SU-DHL-6 (cell line): Measurements from ENCODE around the gene ELF2.

Source experiments
- H2AFZ ChIP-seq: fragments of 200-600 bp; sonication (generic); 2 replicates; pipeline ENCODE4 v1.6.1; 2014; ENCODE audit warnings: low read depth, mild to moderate bottlenecking, moderate library complexity, mixed read lengths, antibody characterized with exemption, low read length; ENCODE audit not compliant: severe bottlenecking
- H3F3A ChIP-seq: fragments of 200-600 bp; shearing (Covaris generic); 2 replicates; pipeline ENCODE4 v1.6.0; 2016; ENCODE audit warnings: antibody characterized with exemption, mild to moderate bottlenecking; ENCODE audit not compliant: insufficient read depth
- H3K27ac ChIP-seq: fragments of 200-600 bp; sonication (generic); 2 replicates; pipeline ENCODE4 v1.5.1; 2016; ENCODE audit warnings: low read depth, mild to moderate bottlenecking, low read length, moderate library complexity, mixed read lengths
- H3K27me3 ChIP-seq: fragments of 200-600 bp; sonication (generic), shearing (Covaris generic); 2 replicates; pipeline ENCODE4 v1.6.0; 2014; ENCODE audit warnings: mild to moderate bottlenecking, low read length
- H3K36me3 ChIP-seq: fragments of 200-600 bp; sonication (generic); 2 replicates; pipeline ENCODE4 v1.6.1; 2014; ENCODE audit warnings: mild to moderate bottlenecking, low read length, mixed read lengths
- H3K4me2 ChIP-seq: fragments of 300-600, 200-600 bp; shearing (Covaris generic), sonication (generic); 2 replicates; pipeline ENCODE4 v1.6.0; 2014; ENCODE audit warnings: low read length, low read depth, mild to moderate bottlenecking; ENCODE audit not compliant: poor library complexity, severe bottlenecking
- H3K4me3 ChIP-seq: fragments of 200-600 bp; sonication (generic); 2 replicates; pipeline ENCODE4 v1.5.1; 2014; ENCODE audit warnings: antibody characterized with exemption, low read length, mild to moderate bottlenecking, mixed read lengths; ENCODE audit not compliant: insufficient read depth, poor library complexity, severe bottlenecking
- H3K79me2 ChIP-seq: fragments of 200-600 bp; sonication (generic); 2 replicates; pipeline ENCODE4 v1.6.1; 2014; ENCODE audit warnings: mild to moderate bottlenecking, low read length, moderate library complexity; ENCODE audit not compliant: insufficient read depth
- H3K9ac ChIP-seq: fragments of 200-600 bp; sonication (generic); 2 replicates; pipeline ENCODE4 v1.7.0; 2014; ENCODE audit warnings: mild to moderate bottlenecking, low read length
- H3K9me2 ChIP-seq: fragments of 200-600 bp; sonication (generic); replicated peaks from 2 replicates; pipeline ENCODE4 v1.6.1; 2014; ENCODE audit warnings: low read length; ENCODE audit not compliant: insufficient read depth
- H3K9me3 ChIP-seq: fragments of 200-600 bp; sonication (generic); 2 replicates; pipeline ENCODE4 v1.6.1; 2014; ENCODE audit warnings: low read length, mixed read lengths; ENCODE audit not compliant: insufficient read depth
- H4K20me1 ChIP-seq: fragments of 200-600 bp; sonication (generic); 2 replicates; pipeline ENCODE4 v1.6.1; 2014; ENCODE audit warnings: low read depth, mild to moderate bottlenecking, antibody characterized with exemption, low read length, moderate library complexity, mixed read lengths
- CTCF ChIP-seq: fragments of 200-600 bp; sonication (generic); IDR thresholded peaks from one replicate; pipeline ENCODE4 v1.5.1; 2017; ENCODE audit warnings: antibody characterized with exemption, mild to moderate bottlenecking, low read length, moderate library complexity; ENCODE audit not compliant: insufficient read depth, poor library complexity, severe bottlenecking
- EZH2phosphoT487 ChIP-seq: fragments of 200-600 bp; sonication (generic), shearing (Covaris generic); conservative IDR thresholded peaks from 2 replicates; pipeline ENCODE4 v1.6.1; 2018; ENCODE audit warnings: mild to moderate bottlenecking, antibody characterized with exemption, low read length, moderate library complexity, mixed read lengths

ELF2 gene

DNA sequence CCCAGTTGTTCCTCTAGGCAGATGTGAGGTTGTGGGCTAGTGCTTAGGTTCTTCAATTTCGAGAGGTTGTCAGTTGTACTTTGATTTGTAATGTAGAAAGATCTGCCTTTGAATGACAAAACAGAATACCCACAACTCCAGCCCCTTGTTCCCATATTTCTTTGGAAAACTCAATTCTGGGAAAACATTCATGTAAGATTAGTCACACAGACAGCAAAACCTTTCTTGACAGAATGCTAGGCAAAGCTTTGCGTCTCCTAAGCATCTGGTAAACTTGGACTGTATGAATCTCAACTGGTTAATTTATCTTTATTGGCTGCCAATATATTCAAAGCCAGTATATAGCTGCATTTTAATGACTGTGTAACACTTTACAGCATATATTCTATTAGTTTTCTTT is 126.6 kb downstream of the ELF2 start:
- H3K27me3 ChIP-seq: no peaks in the 10 kb centered on the region
- no peak for TF ChIP-seq CTCF
- TF ChIP-seq EZH2phosphoT487: no peak
- H3K79me2 ChIP-seq: no peaks in the 10 kb centered on the region
- no peaks in the 10 kb centered on the region for H4K20me1 ChIP-seq
- no peak overlapping the region for H3K9ac ChIP-seq
- no peak overlapping the region for H3K4me3 ChIP-seq
- no peak overlapping the region for H3K4me2 ChIP-seq
- H3K9me2 ChIP-seq: no peaks in the 10 kb centered on the region
- H2AFZ ChIP-seq: no peak overlapping the region
- H3K27ac ChIP-seq: no peak overlapping the region
- no peaks in the 10 kb centered on the region for H3K36me3 ChIP-seq
- no peaks in the 10 kb centered on the region for H3K9me3 ChIP-seq
- no peaks in the 10 kb centered on the region; the same call in 1 of the 2 replicates for H3F3A ChIP-seq

- Histone ChIP-seq H3K27ac (no peak overlapping the region), H3K27me3 (no peaks in the 10 kb centered on the region), H3K4me2 (no peak overlapping the region), H3K9me3 (no peaks in the 10 kb centered on the region), H3K36me3 (no peaks in the 10 kb centered on the region), H3K9ac (no peak overlapping the region), H3F3A (no peaks in the 10 kb centered on the region; the same call in 1 of the 2 replicates), H3K4me3 (no peak overlapping the region), H3K79me2 (0 out of 2 replicates have a peak, but pooled peaks cover 6% of the 10 kb centered on the region), H4K20me1 (no peaks in the 10 kb centered on the region), H2AFZ (no peak overlapping the region), H3K9me2 (no peaks in the 10 kb centered on the region)
- TF ChIP-seq CTCF (no peak), EZH2phosphoT487 (no peak)
These were observed 129.0 kb downstream of the ELF2 start for GRCh38 chr4:139048026-139048425.

DNA sequence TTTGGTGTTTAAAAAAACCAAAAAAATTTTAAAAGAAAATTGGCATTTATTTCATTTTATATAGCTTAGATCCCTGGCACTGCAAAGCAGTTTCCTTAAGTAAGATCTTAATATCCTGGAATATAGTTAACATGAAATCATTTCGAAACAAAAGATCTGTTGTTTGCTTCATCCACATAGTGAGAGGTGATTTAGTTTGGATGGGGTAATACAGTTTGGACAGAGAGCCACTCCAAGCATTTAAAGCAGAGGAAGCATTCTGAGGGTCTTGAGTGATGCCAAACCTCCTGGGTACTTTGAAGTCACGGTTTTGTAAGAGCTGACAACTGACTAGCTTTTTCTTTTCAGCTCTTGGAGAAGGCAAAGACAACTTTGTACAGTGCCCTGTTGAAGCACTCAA is 132.7 kb downstream of the ELF2 start:
- Histone ChIP-seq H3K9me2 (no peaks in the 10 kb centered on the region), H2AFZ (no peak overlapping the region), H3K4me3 (no peak overlapping the region), H3K9me3 (no peaks in the 10 kb centered on the region), H3K79me2 (peaks cover 14% of the 10 kb centered on the region; the same call in 1 of the 2 replicates), H3K36me3 (no peaks in the 10 kb centered on the region), H3K27ac (no peak overlapping the region), H3K27me3 (no peaks in the 10 kb centered on the region), H3K4me2 (no peak overlapping the region), H3F3A (no peaks in the 10 kb centered on the region; the same call in 1 of the 2 replicates), H3K9ac (no peak overlapping the region), H4K20me1 (no peaks in the 10 kb centered on the region)
- no peak for TF ChIP-seq CTCF
- no peak for TF ChIP-seq EZH2phosphoT487
